Activated CD8-positive, alpha-beta T cell treated with anti-CD3 and anti-CD28 coated beads for 36 hours (primary cell): ENCODE data around the gene ADCY9. TPM values are rescaled to one million over a fixed set of nuclear protein-coding genes. Genes with fewer than 3 reads are reported as not detected.

ENCODE experiments used
- ATAC-seq: fragments of 200-7000 bp; cut with Tn5 transposase; one replicate; pipeline ENCODE4 v1.10.0; 2021; ENCODE audit warnings: mild to moderate bottlenecking, moderate library complexity
- CTCF ChIA-PET: fragments of 350-600 bp; sonication (Branson Sonifier 250); formaldehyde crosslinking; loops from one replicate; lab custom pipeline; 2021; ENCODE audit warnings: antibody characterized with exemption; lab: Charles Lee
- POLR2A ChIA-PET: fragments of 350-600 bp; sonication (Branson Sonifier 250); formaldehyde crosslinking; loops from one replicate; lab custom pipeline; 2021; ENCODE audit warnings: antibody characterized with exemption; lab: Charles Lee
- DNase-seq: peaks from one replicate; pipeline ENCODE4 v3.0.0-alpha.2; 2020
- H3K27ac Mint-ChIP-seq: one replicate; pipeline ENCODE4 v1.8.0; 2021; ENCODE audit warnings: mild to moderate bottlenecking, mixed read lengths
- H3K27me3 Mint-ChIP-seq: one replicate; pipeline ENCODE4 v1.8.0; 2021; ENCODE audit warnings: mixed read lengths
- H3K36me3 Mint-ChIP-seq: one replicate; pipeline ENCODE4 v1.8.0; 2021; ENCODE audit warnings: low read depth, mixed read lengths
- H3K4me1 Mint-ChIP-seq: one replicate; pipeline ENCODE4 v1.8.0; 2021; ENCODE audit warnings: low read depth, mixed read lengths
- H3K4me3 Mint-ChIP-seq: one replicate; pipeline ENCODE4 v1.8.0; 2021; ENCODE audit warnings: mild to moderate bottlenecking, moderate library complexity, mixed read lengths
- H3K9me3 Mint-ChIP-seq: one replicate; pipeline ENCODE4 v1.8.0; 2021; ENCODE audit warnings: mixed read lengths
- intact Hi-C: fragments of 100-400 bp; cut with micrococcal nuclease; formaldehyde crosslinking; loops from one replicate; pipeline ENCODE4 v1.10.0; 2022
- total RNA-seq, 2 experiments: library from RNA; stranded (reverse); gene quantifications; one replicate each; pipeline ENCODE4 v1.2.3, GENCODE V29; 2021
- TF ChIP-seq, protein P1 (sequence below): fragments of 200-600 bp; IDR thresholded peaks from one replicate; pipeline ENCODE4 v1.8.0; 2022; ENCODE audit warnings: antibody characterized with exemption, mild to moderate bottlenecking

Gene ADCY9
- total RNA-seq, 2 experiments from 2014 or later = 4.1 to 4.8 TPM

DNA sequence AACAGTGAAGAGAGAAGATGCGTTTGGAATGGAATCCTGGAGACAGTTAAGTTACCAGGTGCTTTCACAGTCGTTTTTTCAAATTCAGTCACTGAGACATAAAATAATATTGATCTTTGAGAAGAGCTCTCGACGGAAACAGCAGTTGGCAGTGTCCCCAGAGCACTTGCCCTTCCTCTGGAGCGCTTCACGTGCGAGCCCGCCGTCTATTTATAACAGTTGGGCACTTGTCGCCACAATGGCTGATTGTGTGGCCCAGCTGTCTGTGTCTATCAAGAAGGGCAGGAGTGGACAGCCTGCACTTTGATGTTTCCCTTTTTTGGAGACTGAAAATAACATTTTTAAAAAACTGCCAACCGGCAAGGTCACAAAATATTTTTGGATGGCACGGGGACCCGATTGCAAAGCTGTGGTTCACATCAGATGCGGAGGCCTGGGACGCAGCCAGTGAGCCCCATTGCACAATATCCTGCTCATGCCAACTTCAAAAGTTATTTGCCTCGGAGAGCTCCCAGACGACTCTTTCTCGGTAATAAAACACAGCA is 62.9 kb downstream of the ADCY9 start:
- ChIA-PET POLR2A (interaction anchor here (0.7 kb wide), 1 partner anchor 296 kb away, joined by 3 read pairs; no protein-coding TSS in a partner anchor), CTCF (interaction anchor here (0.7 kb wide), 1 partner anchor 20 kb away, joined by 3 read pairs; no protein-coding TSS in a partner anchor)
- no peak overlapping the region for H3K4me3 Mint-ChIP-seq
- no peaks in the 10 kb centered on the region for H3K36me3 Mint-ChIP-seq
- DNase-seq (no peak), ATAC-seq (no peak)
- no peak overlapping the region for H3K27ac Mint-ChIP-seq
- intact Hi-C loops = no loop called here
- H3K9me3 Mint-ChIP-seq = no peaks in the 10 kb centered on the region
- H3K27me3 Mint-ChIP-seq = no peaks in the 10 kb centered on the region
- peaks cover 8% of the 10 kb centered on the region for H3K4me1 Mint-ChIP-seq
- TF ChIP-seq, protein P1, sequence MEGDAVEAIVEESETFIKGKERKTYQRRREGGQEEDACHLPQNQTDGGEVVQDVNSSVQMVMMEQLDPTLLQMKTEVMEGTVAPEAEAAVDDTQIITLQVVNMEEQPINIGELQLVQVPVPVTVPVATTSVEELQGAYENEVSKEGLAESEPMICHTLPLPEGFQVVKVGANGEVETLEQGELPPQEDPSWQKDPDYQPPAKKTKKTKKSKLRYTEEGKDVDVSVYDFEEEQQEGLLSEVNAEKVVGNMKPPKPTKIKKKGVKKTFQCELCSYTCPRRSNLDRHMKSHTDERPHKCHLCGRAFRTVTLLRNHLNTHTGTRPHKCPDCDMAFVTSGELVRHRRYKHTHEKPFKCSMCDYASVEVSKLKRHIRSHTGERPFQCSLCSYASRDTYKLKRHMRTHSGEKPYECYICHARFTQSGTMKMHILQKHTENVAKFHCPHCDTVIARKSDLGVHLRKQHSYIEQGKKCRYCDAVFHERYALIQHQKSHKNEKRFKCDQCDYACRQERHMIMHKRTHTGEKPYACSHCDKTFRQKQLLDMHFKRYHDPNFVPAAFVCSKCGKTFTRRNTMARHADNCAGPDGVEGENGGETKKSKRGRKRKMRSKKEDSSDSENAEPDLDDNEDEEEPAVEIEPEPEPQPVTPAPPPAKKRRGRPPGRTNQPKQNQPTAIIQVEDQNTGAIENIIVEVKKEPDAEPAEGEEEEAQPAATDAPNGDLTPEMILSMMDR = no peak

DNA sequence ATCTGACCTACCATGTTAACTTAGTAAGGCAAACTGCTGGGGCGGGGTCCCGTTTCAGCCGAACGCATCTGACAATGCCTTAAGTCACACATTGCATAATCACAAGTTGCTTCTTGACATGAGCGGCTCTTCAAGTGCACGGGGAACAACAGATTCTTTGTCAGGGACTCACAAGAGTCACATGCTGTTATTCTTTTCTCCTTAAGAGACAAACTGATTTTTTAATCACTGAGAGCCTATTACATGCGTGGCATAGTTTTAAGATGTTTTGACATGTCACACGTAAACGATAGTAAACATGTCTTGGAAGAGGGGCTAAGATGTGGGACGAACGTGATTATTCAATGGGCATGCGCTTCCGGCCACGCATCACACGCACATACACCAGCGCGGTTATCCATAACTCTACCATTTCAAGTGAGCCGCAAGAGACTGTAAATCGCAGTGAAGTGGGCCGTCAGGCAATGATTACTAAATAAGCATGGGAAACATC is 63.4 kb downstream of the ADCY9 start:
- no peak for DNase-seq
- TF ChIP-seq, protein P1 = no peak
- H3K27ac Mint-ChIP-seq = no peak overlapping the region
- POLR2A ChIA-PET = no interaction called here
- intact Hi-C loops = no loop called here
- CTCF ChIA-PET = no interaction called here
- H3K4me1 Mint-ChIP-seq = peaks cover 8% of the 10 kb centered on the region
- H3K27me3 Mint-ChIP-seq = no peaks in the 10 kb centered on the region
- no peaks in the 10 kb centered on the region for H3K36me3 Mint-ChIP-seq
- no peak overlapping the region for H3K4me3 Mint-ChIP-seq
- no peaks in the 10 kb centered on the region for H3K9me3 Mint-ChIP-seq
- ATAC-seq = no peak

DNA sequence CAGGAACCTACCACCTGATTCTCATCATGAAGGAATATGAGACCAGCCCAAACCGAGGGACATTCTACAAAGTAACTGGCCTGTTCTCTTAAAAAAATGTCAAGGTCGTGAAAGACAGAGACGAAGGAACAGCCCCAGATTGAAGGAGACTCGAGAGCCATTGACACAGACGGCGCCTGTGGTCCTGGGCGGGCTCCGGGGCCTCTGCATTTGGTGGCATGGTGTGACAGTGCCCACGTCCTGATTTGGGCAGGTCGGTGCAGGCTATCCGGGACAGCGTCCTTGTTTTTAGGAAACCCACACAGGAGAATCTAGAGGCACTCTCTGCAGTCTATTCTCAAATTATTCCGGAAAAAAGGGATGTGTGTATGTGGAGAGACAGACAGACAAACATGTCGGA is 64.1 kb downstream of the ADCY9 start:
- TF ChIP-seq, protein P1 = no peak
- ChIA-PET POLR2A (no interaction called here), CTCF (no interaction called here)
- Mint-ChIP-seq H3K27me3 (no peaks in the 10 kb centered on the region), H3K36me3 (no peaks in the 10 kb centered on the region), H3K9me3 (no peaks in the 10 kb centered on the region), H3K4me3 (no peak overlapping the region), H3K27ac (no peak overlapping the region), H3K4me1 (peaks cover 8% of the 10 kb centered on the region)
- DNase-seq (no peak), ATAC-seq (no peak)
- intact Hi-C loops = no loop called here

DNA sequence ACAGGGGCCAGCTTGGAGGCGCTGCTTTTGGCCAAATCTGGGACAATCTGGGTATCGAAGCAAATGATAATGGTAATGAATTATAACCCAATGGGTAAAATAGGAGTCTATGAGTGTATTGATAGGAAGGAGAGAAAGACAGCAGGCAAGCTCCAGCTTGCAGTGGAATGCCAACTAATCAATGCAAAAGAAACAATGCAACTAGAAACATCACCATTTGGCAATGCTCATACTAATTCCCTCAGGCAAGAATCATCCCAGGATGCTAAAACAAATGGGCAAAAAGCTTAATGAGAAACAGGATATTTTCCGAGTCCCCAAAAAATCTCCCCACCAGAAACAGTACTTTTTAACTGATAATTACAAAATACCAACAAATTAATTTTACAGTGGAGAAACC is 64.7 kb downstream of the ADCY9 start:
- CTCF ChIA-PET = no interaction called here
- POLR2A ChIA-PET = no interaction called here
- ATAC-seq = no peak

DNA sequence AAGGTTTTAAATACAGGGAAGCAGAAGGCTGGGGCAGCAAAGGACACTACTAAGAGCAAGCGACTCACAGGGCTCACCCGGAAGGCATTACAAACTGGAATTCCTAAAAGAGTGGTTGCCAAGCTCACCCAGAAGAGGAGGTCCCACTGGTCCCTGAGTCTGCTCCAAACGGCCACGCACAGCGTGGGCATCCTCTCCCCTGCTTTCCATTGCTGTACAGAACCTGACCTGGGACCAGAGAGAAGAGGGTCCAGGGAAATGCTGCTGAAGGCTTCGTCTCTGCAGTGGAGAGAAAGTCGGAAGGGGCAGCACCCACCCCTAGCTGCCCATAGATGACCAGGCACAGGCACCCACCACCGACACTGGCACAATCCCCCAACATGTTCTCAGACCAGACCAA is 67.2 kb downstream of the ADCY9 start:
- TF ChIP-seq, protein P1 = no peak
- intact Hi-C loops = no loop called here
- ChIA-PET CTCF (no interaction called here), POLR2A (no interaction called here)
- Mint-ChIP-seq H3K27ac (no peak overlapping the region), H3K36me3 (no peaks in the 10 kb centered on the region), H3K9me3 (no peaks in the 10 kb centered on the region), H3K27me3 (no peaks in the 10 kb centered on the region), H3K4me3 (no peak overlapping the region), H3K4me1 (peaks cover 8% of the 10 kb centered on the region)
- ATAC-seq = no peak
- no peak for DNase-seq

More for the DNA sequence above, 64.7 kb downstream of the ADCY9 start:
- H3K9me3 Mint-ChIP-seq = no peaks in the 10 kb centered on the region
- no peak overlapping the region for H3K4me3 Mint-ChIP-seq
- no peak for DNase-seq
- H3K4me1 Mint-ChIP-seq = peaks cover 8% of the 10 kb centered on the region
- H3K27me3 Mint-ChIP-seq = no peaks in the 10 kb centered on the region
- TF ChIP-seq, protein P1 = no peak
- intact Hi-C loops = no loop called here
- no peak overlapping the region for H3K27ac Mint-ChIP-seq
- H3K36me3 Mint-ChIP-seq = no peaks in the 10 kb centered on the region
